Measurements from ENCODE around the gene TBX10. TPM values are rescaled to one million over a fixed set of nuclear protein-coding genes. Genes with fewer than 3 reads are reported as not detected.

The TBX10 gene
- total RNA-seq, 1 experiment from 2014 or later: not detected

GRCh38 chr11:67644472-67645418, 5.2 kb upstream of the TBX10 start:
- H3K27ac Mint-ChIP-seq: no peak overlapping the region
- H3K79me2 ChIP-seq (ENCODE audit: insufficient read depth, low read length): no peaks in the 10 kb centered on the region
- no peak overlapping the region for H3K4me2 ChIP-seq (ENCODE audit: insufficient read depth, insufficient read length, low read length)
- no peak overlapping the region for H2BK15ac ChIP-seq (ENCODE audit: low read depth, low read length)
- peak; percentile 47 for DNase-seq
- no peak overlapping the region for H4K5ac ChIP-seq (ENCODE audit: insufficient read length, low read depth, low read length)
- no peak overlapping the region for H3K4me3 Mint-ChIP-seq
- H3K9me3 ChIP-seq (ENCODE audit: control insufficient read depth, low read depth, low read length): no peaks in the 10 kb centered on the region
- no peak overlapping the region for H2BK120ac ChIP-seq (ENCODE audit: low read depth, low read length, poor library complexity, severe bottlenecking)
- H3K9me3 Mint-ChIP-seq: peaks cover 0 to 5% of the 10 kb centered on the region in 2 experiments; a peak in 2 of 5 replicates
- no peak overlapping the region for H2AK5ac ChIP-seq (ENCODE audit: insufficient read length, low read length)
- peaks cover 7% of the 10 kb centered on the region; the same call in 1 of the 2 replicates for H3K27me3 ChIP-seq (ENCODE audit: insufficient read depth, low read length)
- no peak overlapping the region for H3K27ac ChIP-seq (ENCODE audit: insufficient read length, low read depth, low read length)
- H3K23ac ChIP-seq (ENCODE audit: insufficient read length, low read depth, low read length): no peak overlapping the region
- H2BK5ac ChIP-seq (ENCODE audit: insufficient read length, low read length): no peak overlapping the region
- H3K14ac ChIP-seq (ENCODE audit: insufficient read depth, low read length): no peak overlapping the region
- no peak overlapping the region for H3K4ac ChIP-seq (ENCODE audit: low read depth, low read length)
- no CpG with 5 or more reads among the region's 22 CpGs for WGBS (ENCODE audit: extremely low coverage, insufficient read length, low lambda C conversion rate)
- no peaks in the 10 kb centered on the region for H3K4me1 ChIP-seq (ENCODE audit: insufficient read depth, low read length)
- H3K79me1 ChIP-seq (ENCODE audit: insufficient read depth, low read depth, low read length, poor library complexity, severe bottlenecking): no peaks in the 10 kb centered on the region
- H3T11ph ChIP-seq (ENCODE audit: low read length): no peak overlapping the region
- no peaks in the 10 kb centered on the region for H4K20me1 ChIP-seq (ENCODE audit: control insufficient read depth, insufficient read depth, insufficient read length)
- no peak overlapping the region for H3K56ac ChIP-seq (ENCODE audit: insufficient read length, low read depth, low read length)
- no peak overlapping the region for H4K91ac ChIP-seq (ENCODE audit: insufficient read length, low read depth, low read length)
- no peaks in the 10 kb centered on the region; a peak in 1 of 7 replicates for H3K36me3 Mint-ChIP-seq (ENCODE audit: insufficient read depth in 1 of 3, low read depth in 3 of 3)
- H3K4me1 Mint-ChIP-seq: peaks cover 5 to 7% of the 10 kb centered on the region in 2 experiments; a peak in 3 of 4 replicates
- H2BK20ac ChIP-seq (ENCODE audit: low read depth, low read length, poor library complexity, severe bottlenecking): no peak overlapping the region
- TF ChIP-seq, protein P1, sequence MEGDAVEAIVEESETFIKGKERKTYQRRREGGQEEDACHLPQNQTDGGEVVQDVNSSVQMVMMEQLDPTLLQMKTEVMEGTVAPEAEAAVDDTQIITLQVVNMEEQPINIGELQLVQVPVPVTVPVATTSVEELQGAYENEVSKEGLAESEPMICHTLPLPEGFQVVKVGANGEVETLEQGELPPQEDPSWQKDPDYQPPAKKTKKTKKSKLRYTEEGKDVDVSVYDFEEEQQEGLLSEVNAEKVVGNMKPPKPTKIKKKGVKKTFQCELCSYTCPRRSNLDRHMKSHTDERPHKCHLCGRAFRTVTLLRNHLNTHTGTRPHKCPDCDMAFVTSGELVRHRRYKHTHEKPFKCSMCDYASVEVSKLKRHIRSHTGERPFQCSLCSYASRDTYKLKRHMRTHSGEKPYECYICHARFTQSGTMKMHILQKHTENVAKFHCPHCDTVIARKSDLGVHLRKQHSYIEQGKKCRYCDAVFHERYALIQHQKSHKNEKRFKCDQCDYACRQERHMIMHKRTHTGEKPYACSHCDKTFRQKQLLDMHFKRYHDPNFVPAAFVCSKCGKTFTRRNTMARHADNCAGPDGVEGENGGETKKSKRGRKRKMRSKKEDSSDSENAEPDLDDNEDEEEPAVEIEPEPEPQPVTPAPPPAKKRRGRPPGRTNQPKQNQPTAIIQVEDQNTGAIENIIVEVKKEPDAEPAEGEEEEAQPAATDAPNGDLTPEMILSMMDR (conservative IDR thresholded peaks at IDR 0.05): no peak
- no peak overlapping the region for H4K8ac ChIP-seq (replicated peaks; ENCODE audit: insufficient read length, low read depth, low read length)
- no peak overlapping the region for H2AFZ ChIP-seq (ENCODE audit: low read length)
- H2BK12ac ChIP-seq (ENCODE audit: insufficient read length, low read depth, low read length): no peak overlapping the region
- no peaks in the 10 kb centered on the region for H3K23me2 ChIP-seq (ENCODE audit: insufficient read length, low read depth, low read length, poor library complexity, severe bottlenecking)
- no peak overlapping the region for H3K18ac ChIP-seq (ENCODE audit: insufficient read length, low read depth, low read length)
- H3K27me3 Mint-ChIP-seq (ENCODE audit: low read depth): peaks cover 41% of the 10 kb centered on the region
- H3K9ac ChIP-seq (ENCODE audit: extremely low read depth, insufficient read length, low read length): no peak overlapping the region

Data from H9 (cell line).